DMS53 treated with DMSO at 0.1 percent for 48 hours (cell line): Measurements from ENCODE around the gene ACVR1.

Source experiments
- DNase-seq: peaks from one replicate; lab custom pipeline; 2025; ENCODE audit not compliant: unreplicated experiment; lab: John Stamatoyannopoulos, UW

The ACVR1 gene

GRCh38 chr2:157857881-157858280 is 18.2 kb downstream of the ACVR1 start:
- peak; percentile 62 for DNase-seq

- no peak for DNase-seq
Observed at GRCh38 chr2:157856187-157856515, 20.0 kb downstream of the ACVR1 start.

GRCh38 chr2:157853820-157854219 is 22.3 kb downstream of the ACVR1 start:
- no peak for DNase-seq

- DNase-seq: no peak
Observed at GRCh38 chr2:157853211-157853610, 22.9 kb downstream of the ACVR1 start.

- no peak for DNase-seq
Observed at GRCh38 chr2:157849591-157849990, 26.5 kb downstream of the ACVR1 start.

- DNase-seq: no peak
Observed at GRCh38 chr2:157848213-157848612, 27.9 kb downstream of the ACVR1 start.

- no peak for DNase-seq
Observed at GRCh38 chr2:157845081-157845480, 31.0 kb downstream of the ACVR1 start.

GRCh38 chr2:157843935-157844334 is 32.2 kb downstream of the ACVR1 start:
- DNase-seq: no peak

GRCh38 chr2:157843081-157843480 is 33.0 kb downstream of the ACVR1 start:
- no peak for DNase-seq

- DNase-seq: no peak
Observed at GRCh38 chr2:157842106-157842879, 33.8 kb downstream of the ACVR1 start.

GRCh38 chr2:157841485-157841884 is 34.6 kb downstream of the ACVR1 start:
- no peak for DNase-seq

GRCh38 chr2:157840568-157841156 is 35.5 kb downstream of the ACVR1 start:
- DNase-seq: peak; percentile 81

GRCh38 chr2:157839822-157840221 is 36.3 kb downstream of the ACVR1 start:
- DNase-seq: no peak

- DNase-seq: peak; percentile 27
Observed at GRCh38 chr2:157839162-157839801, 36.8 kb downstream of the ACVR1 start.

GRCh38 chr2:157838442-157839161 is 37.5 kb downstream of the ACVR1 start:
- peak; percentile 76 for DNase-seq

- no peak for DNase-seq
Observed at GRCh38 chr2:157837851-157838441, 38.2 kb downstream of the ACVR1 start.

- no peak for DNase-seq
Observed at GRCh38 chr2:157836531-157836930, 39.6 kb downstream of the ACVR1 start.

GRCh38 chr2:157835425-157835824 is 40.7 kb downstream of the ACVR1 start:
- no peak for DNase-seq

- DNase-seq: no peak
Observed at GRCh38 chr2:157835006-157835405, 41.1 kb downstream of the ACVR1 start.

GRCh38 chr2:157833721-157834120 is 42.4 kb downstream of the ACVR1 start:
- no peak for DNase-seq

- DNase-seq: no peak
Observed at GRCh38 chr2:157831573-157832315, 44.4 kb downstream of the ACVR1 start.
